GM21825 (cell line): Measurements from ENCODE around the gene PTK6.

Experiments
- ATAC-seq: cut with Tn5 transposase; IDR thresholded peaks from one replicate; pipeline ENCODE4 v1.9.1; 2021; ENCODE audit warnings: mild to moderate bottlenecking, moderate library complexity; ENCODE audit not compliant: unreplicated experiment

The PTK6 gene

GRCh38 chr20:63545814-63546213 lies 8.6 kb upstream of the PTK6 start:
- no peak for ATAC-seq

- ATAC-seq: no peak
Observed at GRCh38 chr20:63544958-63545516, 7.9 kb upstream of the PTK6 start.

- no peak for ATAC-seq
Observed at GRCh38 chr20:63544241-63544957, 7.2 kb upstream of the PTK6 start.

- ATAC-seq: no peak
Observed at GRCh38 chr20:63543733-63544132, 6.6 kb upstream of the PTK6 start.

- ATAC-seq: no peak
Observed at GRCh38 chr20:63543131-63543530, 6.0 kb upstream of the PTK6 start.

GRCh38 chr20:63542696-63543095 lies 5.5 kb upstream of the PTK6 start:
- no peak for ATAC-seq

- ATAC-seq: no peak
Observed at GRCh38 chr20:63542031-63542559, 4.9 kb upstream of the PTK6 start.

GRCh38 chr20:63541371-63541770 lies 4.2 kb upstream of the PTK6 start:
- ATAC-seq: no peak

GRCh38 chr20:63540417-63541186 lies 3.4 kb upstream of the PTK6 start:
- no peak for ATAC-seq

- ATAC-seq: no peak
Observed at GRCh38 chr20:63539441-63540370, 2.5 kb upstream of the PTK6 start.

GRCh38 chr20:63539092-63539430 lies 1.9 kb upstream of the PTK6 start:
- ATAC-seq: no peak

- ATAC-seq: no peak
Observed at GRCh38 chr20:63538204-63539091, 1.3 kb upstream of the PTK6 start.

GRCh38 chr20:63537525-63538203 lies 488 bp upstream of the PTK6 start:
- ATAC-seq: peak; percentile 80

- no peak for ATAC-seq
Observed at GRCh38 chr20:63536241-63536977, 767 bp downstream of the PTK6 start.

- no peak for ATAC-seq
Observed at GRCh38 chr20:63534831-63535651, 2.1 kb downstream of the PTK6 start.

GRCh38 chr20:63534427-63534830 lies 2.7 kb downstream of the PTK6 start:
- ATAC-seq: no peak

GRCh38 chr20:63533871-63534393 lies 3.2 kb downstream of the PTK6 start:
- no peak for ATAC-seq

- ATAC-seq: no peak
Observed at GRCh38 chr20:63533388-63533787, 3.8 kb downstream of the PTK6 start.
